ENCODE data around the gene CDK18. TPM values are rescaled to one million over a fixed set of nuclear protein-coding genes. Genes with fewer than 3 reads are reported as not detected.

The CDK18 gene
- total RNA-seq, 4 donors from 2014 or later, result 4.1 to 28.2 (median 8.5) TPM

DNA sequence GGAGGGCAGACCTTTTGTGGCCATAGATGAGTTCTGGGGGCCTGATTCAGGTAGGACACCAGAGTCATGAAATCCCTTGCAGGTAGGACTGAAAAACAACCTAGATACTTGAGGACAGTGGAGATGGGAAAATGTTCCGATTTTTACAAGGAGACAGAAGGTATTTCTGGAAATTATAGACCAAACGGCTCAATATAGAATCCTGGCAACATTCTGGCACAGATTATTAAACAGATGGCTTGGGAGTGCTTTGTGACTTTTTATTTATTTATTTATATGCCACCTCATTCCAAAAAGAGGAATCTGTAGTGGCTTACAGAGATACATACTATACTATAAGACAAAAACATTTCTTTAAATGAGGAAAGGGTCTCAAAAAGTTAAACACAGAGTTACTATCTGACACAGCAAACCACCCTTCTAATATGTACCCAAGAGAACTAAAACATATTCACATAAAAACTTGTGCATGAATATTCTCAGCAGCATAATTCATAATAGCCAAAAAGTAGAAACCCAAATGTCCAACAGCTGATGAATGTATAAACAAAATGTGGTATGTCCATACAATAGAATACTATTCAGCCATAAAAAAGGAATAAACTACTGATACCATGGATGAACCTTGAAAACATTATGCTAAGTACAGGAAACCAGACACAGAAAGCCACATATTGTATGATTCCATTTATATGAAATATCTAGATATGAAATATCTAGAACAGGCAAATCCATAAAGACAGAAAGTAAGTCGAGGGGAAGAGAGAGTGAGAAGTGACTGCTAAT lies 49.8 kb downstream of the CDK18 start:
- Histone ChIP-seq H3K4me3 (no peak overlapping the region), H3K27me3 (peaks cover 0 to 9% of the 10 kb centered on the region in 2 donors), H3K36me3 (no peaks in the 10 kb centered on the region), H3K4me1 (no peaks in the 10 kb centered on the region), H3K9me3 (peaks cover 0 to 5% of the 10 kb centered on the region in 2 donors), H3K27ac (no peak overlapping the region)
- DNase-seq, result no peak
- TF ChIP-seq CTCF (IDR thresholded peaks at IDR 0.05) (no peak), POLR2A (IDR thresholded peaks at IDR 0.05) (no peak)
- intact Hi-C loops (cut with DNase I; ENCODE audit: low total_unique reads), result no loop called here

GRCh38 chr1:205561501-205562203 lies 57.2 kb downstream of the CDK18 start:
- H3K27me3 ChIP-seq, result no peaks in the 10 kb centered on the region
- DNase-seq, result no peak
- H3K27ac ChIP-seq, result no peak overlapping the region
- H3K36me3 ChIP-seq, result no peaks in the 10 kb centered on the region
- TF ChIP-seq CTCF (IDR thresholded peaks at IDR 0.05) (no peak), POLR2A (IDR thresholded peaks at IDR 0.05) (no peak)
- H3K4me1 ChIP-seq, result no peaks in the 10 kb centered on the region
- H3K9me3 ChIP-seq, result no peaks in the 10 kb centered on the region
- intact Hi-C loops (cut with DNase I; ENCODE audit: low total_unique reads), result no loop called here
- no peak overlapping the region for H3K4me3 ChIP-seq

GRCh38 chr1:205563927-205564441 lies 59.5 kb downstream of the CDK18 start:
- DNase-seq, result no peak
- no peak overlapping the region for H3K27ac ChIP-seq
- H3K27me3 ChIP-seq, result peaks cover 0 to 3% of the 10 kb centered on the region in 2 donors

DNA sequence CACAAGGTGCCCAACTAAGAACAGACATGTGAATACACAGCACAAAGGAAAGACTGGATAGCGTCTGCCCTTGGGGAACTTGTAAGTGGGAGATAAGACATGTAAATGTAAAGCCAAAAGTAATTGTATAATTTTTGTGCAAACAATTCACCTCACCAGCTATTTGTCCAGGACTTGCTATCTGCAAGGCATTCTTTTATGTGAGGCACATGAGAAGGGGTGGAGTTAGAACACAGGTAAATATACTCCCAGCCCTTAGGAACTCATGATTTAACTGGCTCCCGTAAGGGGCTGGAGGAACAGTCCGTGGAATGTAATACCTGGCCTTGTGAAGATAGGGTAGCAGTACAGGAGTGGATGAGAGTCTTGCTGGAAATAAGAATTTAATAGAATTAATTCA lies 61.3 kb downstream of the CDK18 start:
- Histone ChIP-seq H3K27ac (no peak overlapping the region), H3K36me3 (no peaks in the 10 kb centered on the region), H3K4me3 (no peak overlapping the region), H3K9me3 (no peaks in the 10 kb centered on the region), H3K27me3 (peaks cover 0 to 3% of the 10 kb centered on the region in 2 donors), H3K4me1 (peaks cover 0 to 13% of the 10 kb centered on the region in 2 donors)
- DNase-seq, result no peak
- intact Hi-C loops (cut with DNase I; ENCODE audit: low total_unique reads), result no loop called here
- no peak for TF ChIP-seq POLR2A (IDR thresholded peaks at IDR 0.05)
- TF ChIP-seq CTCF (IDR thresholded peaks at IDR 0.05), result no peak

More at GRCh38 chr1:205563927-205564441, 59.5 kb downstream of the CDK18 start:
- Histone ChIP-seq H3K9me3 (no peaks in the 10 kb centered on the region), H3K36me3 (no peaks in the 10 kb centered on the region), H3K4me1 (peaks cover 0 to 8% of the 10 kb centered on the region in 2 donors), H3K4me3 (no peak overlapping the region)
- TF ChIP-seq CTCF (IDR thresholded peaks at IDR 0.05), result no peak
- no peak for TF ChIP-seq POLR2A (IDR thresholded peaks at IDR 0.05)
- intact Hi-C loops (cut with DNase I; ENCODE audit: low total_unique reads), result no loop called here

DNA sequence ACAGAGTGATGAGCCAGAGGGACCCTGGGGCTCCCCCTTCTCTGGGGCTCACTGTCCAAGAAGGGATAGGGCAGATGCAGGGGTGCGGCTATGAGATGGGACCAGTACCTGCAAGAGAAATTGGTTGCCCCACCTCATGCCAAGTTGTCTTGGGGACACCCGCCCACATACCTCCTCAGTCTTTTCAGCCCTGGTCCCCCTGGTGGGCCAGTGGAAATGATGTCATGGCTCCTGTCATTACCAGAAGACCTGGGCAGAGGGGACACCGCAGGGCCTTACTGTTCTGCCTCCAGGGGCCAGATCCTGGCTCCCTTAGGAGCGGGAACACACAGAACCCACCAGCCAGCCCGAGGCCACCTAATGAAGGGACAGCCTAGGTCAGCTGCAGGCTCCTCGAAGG lies 63.2 kb downstream of the CDK18 start:
- TF ChIP-seq POLR2A (IDR thresholded peaks at IDR 0.05) (no peak), CTCF (IDR thresholded peaks at IDR 0.05) (no peak)
- no peak overlapping the region for H3K27ac ChIP-seq
- DNase-seq, result no peak
- no peaks in the 10 kb centered on the region for H3K9me3 ChIP-seq
- H3K4me3 ChIP-seq, result no peak overlapping the region
- intact Hi-C loops (cut with DNase I; ENCODE audit: low total_unique reads), result no loop called here
- peaks cover 0 to 3% of the 10 kb centered on the region in 2 donors for H3K27me3 ChIP-seq
- peaks cover 0 to 13% of the 10 kb centered on the region in 2 donors for H3K4me1 ChIP-seq
- H3K36me3 ChIP-seq, result no peaks in the 10 kb centered on the region

All from uterus (tissue), 4 donors.